H1 (cell line): ENCODE results near the gene ASPG. TPM values are rescaled to one million over a fixed set of nuclear protein-coding genes. Genes with fewer than 3 reads are reported as not detected.

Experiments used
- CHD1 ChIP-seq: IDR thresholded peaks from 2 replicates; pipeline ENCODE4 v1.6.1; 2012; ENCODE audit warnings: low read depth, low read length, improper control_type of control experiment
- CHD7 ChIP-seq: fragments of 300-600 bp; sonication (generic); IDR thresholded peaks from 2 replicates; pipeline ENCODE4 v1.7.1; 2012; ENCODE audit warnings: low read length, moderate library complexity, mild to moderate bottlenecking, inconsistent platforms; ENCODE audit not compliant: insufficient replicate concordance
- E2F6 ChIP-seq: IDR thresholded peaks from 2 replicates; pipeline ENCODE4 v1.6.1; 2012; ENCODE audit warnings: inconsistent platforms
- EGR1 ChIP-seq: IDR thresholded peaks from 2 replicates; pipeline ENCODE4 v1.6.1; 2011; ENCODE audit warnings: low read depth, low read length, borderline replicate concordance
- NANOG ChIP-seq: IDR thresholded peaks from 2 replicates; pipeline ENCODE4 v1.6.1; 2011; ENCODE audit warnings: low read length, low read depth, mild to moderate bottlenecking, inconsistent platforms; ENCODE audit not compliant: insufficient read depth, poor library complexity, severe bottlenecking
- NRF1 ChIP-seq: IDR thresholded peaks from 2 replicates; pipeline ENCODE4 v1.6.1; 2011; ENCODE audit warnings: mild to moderate bottlenecking, low read depth, low read length, improper control_type of control experiment
- RAD21 ChIP-seq, 2 experiments: IDR thresholded peaks in 1 of 2; conservative IDR thresholded peaks in 1 of 2; 2 replicates each; pipeline ENCODE4 v1.6.1; 2011; ENCODE audit warnings: low read depth in 2 of 2, low read length in 2 of 2, improper control_type of control experiment in 1 of 2, inconsistent platforms in 1 of 2, mild to moderate bottlenecking in 1 of 2, moderate library complexity in 1 of 2
- RBBP5 ChIP-seq: IDR thresholded peaks from 2 replicates; pipeline ENCODE4 v1.7.1; 2012; ENCODE audit warnings: low read depth, mild to moderate bottlenecking, inconsistent platforms, low read length, moderate library complexity, borderline replicate concordance
- SP2 ChIP-seq: IDR thresholded peaks from 2 replicates; pipeline ENCODE4 v1.6.1; 2012; ENCODE audit warnings: mild to moderate bottlenecking, low read length, inconsistent platforms
- polyA plus RNA-seq, 7 experiments: library from polyadenylated mRNA; depleted of rRNA in 3 of 7; stranded (reverse) in 5 of 7; unstranded in 2 of 7; fragments of >200 nt in 5 of 7; fragments of 200-250 nt in 2 of 7; gene quantifications; 1 replicate in 5 of 7; 2 replicates in 1 of 7; 4 replicates in 1 of 7; pipeline versions ENCODE4 v1.2.1 to v1.2.3, GENCODE V29; 2011 to 2013; ENCODE audit warnings: missing spikeins in 2 of 7, mixed read lengths in 2 of 7
- total RNA-seq: library from RNA; stranded (reverse); fragmentation: NEBNext Ultra II Directional; extraction: Animal tissue kit (Norgen Biotek cat#: 25700); gene quantifications from 2 replicates; pipeline ENCODE4 v1.2.1, GENCODE V29; 2021

The ASPG gene
- total and polyA plus RNA-seq, 2 of the 8 experiments (the other 6 are each of a cell fraction or from before 2014, with no cell fraction given) = 0.34 to 0.59 TPM

- TF ChIP-seq CHD7 (no peak), RBBP5 (no peak), SP2 (no peak), E2F6 (no peak), NRF1 (no peak), EGR1 (no peak), NANOG (no peak), CHD1 (no peak), RAD21 (IDR thresholded peaks at IDR 0.05 in 1 of 2, conservative IDR thresholded peaks at IDR 0.05 in 1 of 2; ENCODE audit: low read depth in 2 of 2, low read length in 2 of 2) (peak; percentile 94 to 97)
These were observed 7.5 kb upstream of the ASPG start (continued) for GRCh38 chr14:104078031-104078455.
